Measurements from ENCODE around the gene GTPBP2. TPM values are rescaled to one million over a fixed set of nuclear protein-coding genes. Genes with fewer than 3 reads are reported as not detected.
A peak's percentile ranks its signal among the peaks of the same experiment; 100 is the strongest.

GTPBP2 gene
- total and polyA plus RNA-seq, 12 donors, result 19.5 to 37.9 (median 25.5) TPM

DNA sequence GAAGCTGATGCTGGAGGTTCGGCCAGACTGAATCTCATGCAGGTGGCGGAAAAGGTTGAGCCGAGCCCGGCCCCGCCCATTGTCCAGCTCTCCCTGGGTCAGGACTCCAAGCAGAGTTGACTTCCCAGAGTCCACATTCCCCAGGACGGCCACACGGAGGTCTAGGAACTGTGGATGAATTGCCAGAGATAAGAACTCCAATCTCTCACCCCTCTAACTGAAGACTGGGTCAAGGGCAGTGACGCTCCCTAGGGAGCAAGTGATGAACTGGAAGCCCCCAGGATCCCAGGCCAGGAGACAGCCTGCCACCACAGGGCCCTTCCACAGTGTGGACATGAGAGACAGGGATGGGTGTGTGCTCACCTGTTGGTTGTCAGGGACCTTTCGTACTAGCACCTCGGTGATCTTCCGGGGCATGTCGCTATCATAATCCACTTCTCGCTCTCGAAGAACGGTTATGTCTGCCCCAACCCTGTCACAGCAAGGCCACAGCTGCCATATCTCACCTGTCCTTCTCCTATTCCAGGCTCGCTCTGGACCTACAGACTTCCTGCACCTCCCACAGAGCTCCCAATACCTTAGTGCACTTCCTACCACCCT is 3.6 kb downstream of the GTPBP2 start:
- Histone ChIP-seq H3K27ac (peak overlapping the region in 1 of 10 donors; percentile 99), H3K36me3 (peaks cover 0 to 61% (median 46%) of the 10 kb centered on the region in 9 donors), H3K9me3 (no peaks in the 10 kb centered on the region), H3K27me3 (no peaks in the 10 kb centered on the region), H3K4me3 (no peak overlapping the region), H3K4me1 (peaks cover 10 to 35% (median 25%) of the 10 kb centered on the region in 9 donors)
- WGBS, 2 donors, result 91 to 93% methylated on average over 16 of the region's 16 CpGs
- ATAC-seq (no peak), DNase-seq (no peak)
- TF ChIP-seq, protein P1, sequence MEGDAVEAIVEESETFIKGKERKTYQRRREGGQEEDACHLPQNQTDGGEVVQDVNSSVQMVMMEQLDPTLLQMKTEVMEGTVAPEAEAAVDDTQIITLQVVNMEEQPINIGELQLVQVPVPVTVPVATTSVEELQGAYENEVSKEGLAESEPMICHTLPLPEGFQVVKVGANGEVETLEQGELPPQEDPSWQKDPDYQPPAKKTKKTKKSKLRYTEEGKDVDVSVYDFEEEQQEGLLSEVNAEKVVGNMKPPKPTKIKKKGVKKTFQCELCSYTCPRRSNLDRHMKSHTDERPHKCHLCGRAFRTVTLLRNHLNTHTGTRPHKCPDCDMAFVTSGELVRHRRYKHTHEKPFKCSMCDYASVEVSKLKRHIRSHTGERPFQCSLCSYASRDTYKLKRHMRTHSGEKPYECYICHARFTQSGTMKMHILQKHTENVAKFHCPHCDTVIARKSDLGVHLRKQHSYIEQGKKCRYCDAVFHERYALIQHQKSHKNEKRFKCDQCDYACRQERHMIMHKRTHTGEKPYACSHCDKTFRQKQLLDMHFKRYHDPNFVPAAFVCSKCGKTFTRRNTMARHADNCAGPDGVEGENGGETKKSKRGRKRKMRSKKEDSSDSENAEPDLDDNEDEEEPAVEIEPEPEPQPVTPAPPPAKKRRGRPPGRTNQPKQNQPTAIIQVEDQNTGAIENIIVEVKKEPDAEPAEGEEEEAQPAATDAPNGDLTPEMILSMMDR (IDR thresholded peaks at IDR 0.05), result no peak
- intact Hi-C loops (cut with DNase I), result no loop called here

GRCh38 chr6:43624786-43625288 is 4.2 kb downstream of the GTPBP2 start:
- H3K36me3 ChIP-seq, result peaks cover 0 to 68% (median 52%) of the 10 kb centered on the region in 9 donors
- H3K27ac ChIP-seq, result no peak overlapping the region
- WGBS, 2 donors, result 80 to 82% methylated on average over 7 of the region's 7 CpGs
- H3K4me3 ChIP-seq, result no peak overlapping the region
- ATAC-seq (no peak), DNase-seq (no peak)
- no peaks in the 10 kb centered on the region for H3K27me3 ChIP-seq
- TF ChIP-seq, protein P1 (IDR thresholded peaks at IDR 0.05), result no peak
- peaks cover 10 to 29% (median 19%) of the 10 kb centered on the region in 9 donors for H3K4me1 ChIP-seq
- H3K9me3 ChIP-seq, result no peaks in the 10 kb centered on the region
- intact Hi-C loops (cut with DNase I), result no loop called here

GRCh38 chr6:43623880-43624785 is 4.9 kb downstream of the GTPBP2 start:
- TF ChIP-seq, protein P1 (IDR thresholded peaks at IDR 0.05), result no peak
- Histone ChIP-seq H3K27me3 (no peaks in the 10 kb centered on the region), H3K9me3 (no peaks in the 10 kb centered on the region), H3K4me1 (peaks cover 10 to 29% (median 18%) of the 10 kb centered on the region in 9 donors), H3K36me3 (peaks cover 0 to 75% (median 52%) of the 10 kb centered on the region in 9 donors), H3K27ac (no peak overlapping the region), H3K4me3 (no peak overlapping the region)
- intact Hi-C loops (cut with DNase I), result no loop called here
- DNase-seq (no peak), ATAC-seq (no peak)
- WGBS, 2 donors, result 87 to 91% methylated on average over 12 of the region's 12 CpGs

GRCh38 chr6:43622541-43622940 is 6.5 kb downstream of the GTPBP2 start:
- intact Hi-C loops (cut with DNase I), result no loop called here
- no peak for DNase-seq
- Histone ChIP-seq H3K27ac (no peak overlapping the region), H3K27me3 (no peaks in the 10 kb centered on the region), H3K4me3 (no peak overlapping the region), H3K36me3 (peaks cover 0 to 90% (median 52%) of the 10 kb centered on the region in 9 donors), H3K4me1 (peaks cover 7 to 22% (median 13%) of the 10 kb centered on the region in 9 donors), H3K9me3 (no peaks in the 10 kb centered on the region)
- 93 to 96% methylated on average over 10 of the region's 10 CpGs for WGBS, 2 donors
- TF ChIP-seq, protein P1 (IDR thresholded peaks at IDR 0.05), result no peak
- no peak for ATAC-seq

Measured in heart right ventricle (tissue), 16 donors.